IMR-90 (cell line): ENCODE results near the gene MAGEC3. TPM values are rescaled to one million over a fixed set of nuclear protein-coding genes. Genes with fewer than 3 reads are reported as not detected.

Source experiments
- ATAC-seq: fragments of 200-7000 bp; cut with Tn5 transposase; 2 replicates; pipeline ENCODE4 v1.9.1; 2020; ENCODE audit warnings: low read depth, mild to moderate bottlenecking, moderate library complexity
- BruUV-seq: library from RNA; stranded (reverse); fragments of 400-500 nt; replicated peaks from 2 replicates; lab custom pipeline; 2021; lab: Mats Ljungman, UMichigan
- CTCF ChIA-PET: fragments of 300-600 bp; formaldehyde crosslinking; extraction: SDS; loops from one replicate; lab custom pipeline; 2021; ENCODE audit warnings: antibody characterized with exemption; lab: Yijun Ruan, JAX
- POLR2A ChIA-PET: fragments of 300-600 bp; sonication (Branson Sonifier 250); formaldehyde crosslinking; loops from one replicate; lab custom pipeline; 2022; ENCODE audit warnings: antibody characterized with exemption; ENCODE audit not compliant: unreplicated experiment; lab: Charles Lee
- DNase-seq: peaks from one replicate; pipeline ENCODE4 v3.0.0; 2013
- H2AFZ ChIP-seq: replicated peaks from 2 replicates; pipeline ENCODE3; 2013; ENCODE audit warnings: low read length, mild to moderate bottlenecking; ENCODE audit not compliant: poor library complexity
- H2AK5ac ChIP-seq: 2 replicates; pipeline ENCODE4 v1.6.1; 2013; ENCODE audit warnings: low read depth, low read length, inconsistent platforms
- H2AK9ac ChIP-seq: replicated peaks from 2 replicates; pipeline ENCODE3; 2013; ENCODE audit warnings: mild to moderate bottlenecking, low read depth, low read length, moderate library complexity; ENCODE audit not compliant: poor library complexity
- H2BK120ac ChIP-seq: 2 replicates; pipeline ENCODE4 v1.6.1; 2013; ENCODE audit warnings: low read depth, low read length, inconsistent platforms
- H2BK15ac ChIP-seq: 3 replicates; pipeline ENCODE4 v1.6.1; 2013; ENCODE audit warnings: low read depth, low read length, inconsistent platforms
- H2BK20ac ChIP-seq: 2 replicates; pipeline ENCODE4 v1.6.1; 2013; ENCODE audit warnings: low read depth, mild to moderate bottlenecking, inconsistent platforms, low read length, moderate library complexity
- H2BK5ac ChIP-seq: 2 replicates; pipeline ENCODE4 v1.6.1; 2013; ENCODE audit warnings: mild to moderate bottlenecking, low read depth, low read length, inconsistent platforms; ENCODE audit not compliant: poor library complexity, severe bottlenecking
- H3K14ac ChIP-seq: replicated peaks from 2 replicates; pipeline ENCODE4 v1.6.1; 2013; ENCODE audit warnings: low read depth, low read length, inconsistent platforms
- H3K18ac ChIP-seq: 2 replicates; pipeline ENCODE4 v1.6.1; 2013; ENCODE audit warnings: low read depth, low read length, control low read depth
- H3K23ac ChIP-seq: 2 replicates; pipeline ENCODE4 v1.6.1; 2013; ENCODE audit warnings: low read depth, low read length, inconsistent platforms
- H3K27ac ChIP-seq: 2 replicates; pipeline ENCODE4 v1.5.1; 2013; ENCODE audit warnings: mild to moderate bottlenecking, control low read depth, low read length; ENCODE audit not compliant: insufficient read depth
- H3K27me3 ChIP-seq: 2 replicates; pipeline ENCODE4 v1.6.1; 2013; ENCODE audit warnings: low read length; ENCODE audit not compliant: control insufficient read depth, insufficient read depth
- H3K36me3 ChIP-seq: 2 replicates; pipeline ENCODE4 v1.6.1; 2013; ENCODE audit warnings: low read length, mixed read lengths; ENCODE audit not compliant: control insufficient read depth, insufficient read depth
- H3K4ac ChIP-seq: 2 replicates; pipeline ENCODE4 v1.6.1; 2013; ENCODE audit warnings: low read depth, low read length, inconsistent platforms
- H3K4me1 ChIP-seq: 2 replicates; pipeline ENCODE4 v1.6.1; 2013; ENCODE audit warnings: low read length, mixed read lengths; ENCODE audit not compliant: control insufficient read depth, insufficient read depth
- H3K4me2 ChIP-seq: 2 replicates; pipeline ENCODE4 v1.6.1; 2013; ENCODE audit warnings: low read depth, mild to moderate bottlenecking, control low read depth, low read length, moderate library complexity
- H3K4me3 ChIP-seq: 2 replicates; pipeline ENCODE4 v1.5.1; 2013; ENCODE audit warnings: low read depth, mild to moderate bottlenecking, control low read depth, low read length, moderate library complexity; ENCODE audit not compliant: insufficient read depth
- H3K56ac ChIP-seq: 2 replicates; pipeline ENCODE4 v1.6.1; 2013; ENCODE audit warnings: low read length, inconsistent platforms; ENCODE audit not compliant: insufficient read depth; ENCODE audit errors: extremely low read depth
- H3K79me1 ChIP-seq, 2 experiments: 2 replicates each; pipeline ENCODE4 v1.6.1; 2013; ENCODE audit warnings: low read length in 2 of 2, inconsistent platforms in 1 of 2, low read depth in 1 of 2
- H3K9ac ChIP-seq: 2 replicates; pipeline ENCODE4 v1.6.1; 2013; ENCODE audit warnings: low read depth, low read length, control low read depth
- H3K9me1 ChIP-seq: 2 replicates; pipeline ENCODE4 v1.6.1; 2013; ENCODE audit warnings: low read length, inconsistent platforms; ENCODE audit not compliant: insufficient read depth
- H3K9me3 ChIP-seq: 2 replicates; pipeline ENCODE4 v1.6.1; 2013; ENCODE audit warnings: low read length; ENCODE audit not compliant: control insufficient read depth, insufficient read depth
- H4K20me1 ChIP-seq: 2 replicates; pipeline ENCODE4 v1.6.1; 2013; ENCODE audit warnings: low read length, inconsistent platforms; ENCODE audit not compliant: insufficient read depth
- H4K5ac ChIP-seq: 2 replicates; pipeline ENCODE4 v1.6.1; 2013; ENCODE audit warnings: mild to moderate bottlenecking, low read depth, low read length, control low read depth
- H4K8ac ChIP-seq, 2 experiments: 2 replicates each; pipeline ENCODE4 v1.6.1; 2013; ENCODE audit warnings: low read depth in 2 of 2, low read length in 2 of 2, control low read depth in 1 of 2, inconsistent platforms in 1 of 2
- H4K91ac ChIP-seq: 2 replicates; pipeline ENCODE4 v1.6.1; 2013; ENCODE audit warnings: low read depth, low read length, inconsistent platforms; ENCODE audit not compliant: insufficient read depth
- CTCF ChIP-seq: conservative IDR thresholded peaks from 2 replicates; pipeline ENCODE4 v1.5.1; 2012; ENCODE audit warnings: mild to moderate bottlenecking, low read depth, low read length, improper control_type of control experiment
- NFE2L2 ChIP-seq: fragments of 150-350 bp; IDR thresholded peaks from 2 replicates; pipeline ENCODE4 v1.6.1; 2016; ENCODE audit warnings: low read depth, mild to moderate bottlenecking, low read length
- RAD21 ChIP-seq: IDR thresholded peaks from 2 replicates; pipeline ENCODE4 v1.6.1; 2012; ENCODE audit warnings: low read length, improper control_type of control experiment
- WGBS, 2 experiments: methylation state at CpG; one replicate each; pipeline versions ENCODE4 v1.1.5 to v1.1.7; 2013; ENCODE audit warnings: missing lambda C conversion rate in 2 of 2; ENCODE audit not compliant: insufficient read length in 1 of 2; ENCODE audit errors: extremely low coverage in 2 of 2; 5-methylcytosine and 5-hydroxymethylcytosine counted together
- dilution Hi-C: fragments of 300-500 bp; cut with HindIII; formaldehyde crosslinking; loops from one replicate; pipeline ENCODE4 v1.14.3; 2018; ENCODE audit warnings: low sequenced_read_pairs; ENCODE audit not compliant: unreplicated experiment
- in situ Hi-C: fragments of 300-500 bp; cut with MboI; formaldehyde crosslinking; loops from 3 replicates; pipeline ENCODE4 v1.14.3; 2019; ENCODE audit warnings: low sequenced_read_pairs, inconsistent platforms, mixed read lengths
- intact Hi-C: fragments of 100-400 bp; cut with micrococcal nuclease; formaldehyde crosslinking; loops from 2 replicates; pipeline ENCODE4 v1.10.0; 2022
- polyA plus RNA-seq, 3 experiments: library from polyadenylated mRNA; depleted of rRNA; stranded (reverse); fragments of >200 nt; gene quantifications; 2 replicates each; pipeline ENCODE4 v1.2.3, GENCODE V29; 2012; ENCODE audit warnings: low replicate concordance in 1 of 3
- total RNA-seq: library from RNA; depleted of rRNA; stranded (reverse); fragments of >200 nt; gene quantifications from 2 replicates; pipeline ENCODE4 v1.2.3, GENCODE V29; 2012

The MAGEC3 gene
- total and polyA plus RNA-seq, 2 of the 4 experiments (the other 2 are of a cell fraction), result not detected

- intact Hi-C loops, result no loop called here
- POLR2A ChIA-PET, result no interaction called here
These were observed 103.1 kb downstream of the MAGEC3 start for GRCh38 chrX:141941234-141941633.

More at GRCh38 chrX:141941234-141941633, 103.1 kb downstream of the MAGEC3 start:
- H4K91ac ChIP-seq, result no peak overlapping the region
- no peaks in the 10 kb centered on the region for H3K36me3 ChIP-seq
- DNase-seq (no peak), ATAC-seq (no peak)
- no peak overlapping the region for H3K18ac ChIP-seq
- H3K27me3 ChIP-seq, result no peaks in the 10 kb centered on the region
- TF ChIP-seq NFE2L2, result no peak
- no peak for TF ChIP-seq CTCF
- no peak for TF ChIP-seq RAD21
- no CpG with 5 or more reads among the region's 2 CpGs for WGBS, 2 experiments
- BruUV-seq, result no TSS peak
- no peaks in the 10 kb centered on the region for H3K9me1 ChIP-seq
- no peak overlapping the region for H3K4me3 ChIP-seq
- H3K4me1 ChIP-seq, result no peaks in the 10 kb centered on the region
- no peak overlapping the region for H3K23ac ChIP-seq
- no peak overlapping the region for H3K9ac ChIP-seq
- CTCF ChIA-PET, result no interaction called here
- H2BK15ac ChIP-seq, result no peak overlapping the region
- no peak overlapping the region for H4K5ac ChIP-seq
- no peak overlapping the region for H3K14ac ChIP-seq
- H2AK9ac ChIP-seq, result no peak overlapping the region
- H4K20me1 ChIP-seq, result no peaks in the 10 kb centered on the region
- H2AFZ ChIP-seq, result no peak overlapping the region
- no peak overlapping the region for H3K4ac ChIP-seq
- no peak overlapping the region for H4K8ac ChIP-seq
- H2BK5ac ChIP-seq, result no peak overlapping the region
- H3K4me2 ChIP-seq, result no peak overlapping the region
- H2BK20ac ChIP-seq, result no peak overlapping the region
- dilution Hi-C loops (no loop called here), in situ Hi-C loops (no loop called here)
- H3K79me1 ChIP-seq, result no peaks in the 10 kb centered on the region
- no peaks in the 10 kb centered on the region for H3K9me3 ChIP-seq
- no peak overlapping the region for H3K56ac ChIP-seq
- H3K27ac ChIP-seq, result no peak overlapping the region
- no peak overlapping the region for H2AK5ac ChIP-seq
- no peak overlapping the region for H2BK120ac ChIP-seq
